PC-9 (cell line): Measurements from ENCODE around the gene HTR3C.

Source experiments
- CTCF ChIP-seq: fragments of 200-600 bp; sonication (generic); conservative IDR thresholded peaks from 2 replicates; pipeline ENCODE4 v1.6.1; 2017; ENCODE audit warnings: mixed run types, antibody characterized with exemption, mild to moderate bottlenecking, moderate library complexity
- EZH2 ChIP-seq: fragments of 200-600 bp; sonication (generic); IDR thresholded peaks from 2 replicates; pipeline ENCODE4 v1.8.0; 2017; ENCODE audit warnings: antibody characterized with exemption, low read depth

- TF ChIP-seq CTCF, result no peak
- TF ChIP-seq EZH2, result no peak
Measured at GRCh38 chr3:184039414-184039813, 13.4 kb upstream of the HTR3C start.
